Neutrophil (primary cell): Measurements from ENCODE around the gene SP7.

Experiments used
- H3K27ac ChIP-seq: fragments of 200-600 bp; sonication (generic); 2 replicates; pipeline ENCODE4 v1.5.1; 2016; ENCODE audit warnings: mild to moderate bottlenecking, moderate library complexity
- H3K27me3 ChIP-seq: fragments of 200-600 bp; sonication (generic); 2 replicates; pipeline ENCODE4 v1.6.0; 2016; ENCODE audit warnings: mild to moderate bottlenecking
- H3K36me3 ChIP-seq: fragments of 200-600 bp; sonication (generic); 2 replicates; pipeline ENCODE4 v1.5.1; 2017
- H3K4me1 ChIP-seq, 2 experiments: fragments of 200-600 bp in 1 of 2; sonication (generic) in 1 of 2; 1 replicate in 1 of 2; 2 replicates in 1 of 2; pipeline versions ENCODE4 v1.5.1 to v1.6.1; 2013 to 2016; ENCODE audit warnings: low read depth in 1 of 2, low read length in 1 of 2, mild to moderate bottlenecking in 1 of 2, moderate library complexity in 1 of 2; ENCODE audit not compliant: control insufficient read depth in 1 of 2, insufficient read depth in 1 of 2
- H3K4me3 ChIP-seq, 2 experiments: fragments of 200-600 bp in 1 of 2; sonication (generic) in 1 of 2; 1 replicate in 1 of 2; 2 replicates in 1 of 2; pipeline ENCODE4 v1.5.1; 2013 to 2016; ENCODE audit warnings: low read depth in 1 of 2, low read length in 1 of 2, mild to moderate bottlenecking in 1 of 2, moderate library complexity in 1 of 2
- H3K9me3 ChIP-seq: fragments of 200-600 bp; sonication (generic); 2 replicates; pipeline ENCODE4 v1.5.1; 2016
- CTCF ChIP-seq: fragments of 200-600 bp; sonication (generic); IDR thresholded peaks from 2 replicates; pipeline ENCODE4 v1.5.1; 2016; ENCODE audit warnings: antibody characterized with exemption

Gene SP7

GRCh38 chr12:53295891-53296219, 40.3 kb downstream of the SP7 start:
- Histone ChIP-seq H3K9me3 (no peaks in the 10 kb centered on the region), H3K27me3 (no peaks in the 10 kb centered on the region), H3K27ac (peak overlapping the region; percentile 79), H3K4me1 (peaks cover 52 to 55% of the 10 kb centered on the region in 2 experiments), H3K36me3 (peaks cover 20% of the 10 kb centered on the region), H3K4me3 (peak overlapping the region; percentile 77 to 81)
- no peak for TF ChIP-seq CTCF

- Histone ChIP-seq H3K9me3 (no peaks in the 10 kb centered on the region), H3K4me1 (peaks cover 48 to 53% of the 10 kb centered on the region in 2 experiments), H3K36me3 (peaks cover 21% of the 10 kb centered on the region), H3K27me3 (no peaks in the 10 kb centered on the region), H3K27ac (peak within 1 kb of the TSS; percentile 79), H3K4me3 (peak within 1 kb of the TSS; percentile 77 to 81)
- peak; percentile 91 for TF ChIP-seq CTCF
These were observed 40.9 kb downstream of the SP7 start, which contains the start of gene PFDN5 for GRCh38 chr12:53295070-53295890. TSS of gene PFDN5 (plus strand) at chr12:53295542. CDS start at chr12:53295568, 26 bp downstream.

GRCh38 chr12:53292426-53292825, 43.7 kb downstream of the SP7 start:
- Histone ChIP-seq H3K27me3 (no peaks in the 10 kb centered on the region), H3K27ac (no peak overlapping the region), H3K4me1 (peaks cover 21 to 27% of the 10 kb centered on the region in 2 experiments), H3K36me3 (peaks cover 37% of the 10 kb centered on the region), H3K4me3 (no peak overlapping the region), H3K9me3 (no peaks in the 10 kb centered on the region)
- TF ChIP-seq CTCF, result no peak

GRCh38 chr12:53290661-53291060, 45.5 kb downstream of the SP7 start:
- H3K36me3 ChIP-seq, result peaks cover 30% of the 10 kb centered on the region
- H3K4me3 ChIP-seq, result no peak overlapping the region
- no peaks in the 10 kb centered on the region for H3K27me3 ChIP-seq
- no peaks in the 10 kb centered on the region for H3K9me3 ChIP-seq
- H3K27ac ChIP-seq, result no peak overlapping the region
- no peak for TF ChIP-seq CTCF
- peaks cover 18 to 22% of the 10 kb centered on the region in 2 experiments for H3K4me1 ChIP-seq

GRCh38 chr12:53289891-53290290, 46.3 kb downstream of the SP7 start:
- no peak overlapping the region for H3K4me3 ChIP-seq
- TF ChIP-seq CTCF, result no peak

More at GRCh38 chr12:53289891-53290290, 46.3 kb downstream of the SP7 start:
- Histone ChIP-seq H3K36me3 (peaks cover 30% of the 10 kb centered on the region), H3K4me1 (peaks cover 20 to 23% of the 10 kb centered on the region in 2 experiments), H3K27me3 (no peaks in the 10 kb centered on the region), H3K27ac (no peak overlapping the region), H3K9me3 (no peaks in the 10 kb centered on the region)
